GM18867 (cell line): ENCODE measurements around the gene CRIM1.

ENCODE experiments used
- ATAC-seq: cut with Tn5 transposase; IDR thresholded peaks from one replicate; pipeline ENCODE4 v1.9.1; 2021; ENCODE audit warnings: mild to moderate bottlenecking, moderate library complexity; ENCODE audit not compliant: unreplicated experiment

CRIM1 gene

DNA sequence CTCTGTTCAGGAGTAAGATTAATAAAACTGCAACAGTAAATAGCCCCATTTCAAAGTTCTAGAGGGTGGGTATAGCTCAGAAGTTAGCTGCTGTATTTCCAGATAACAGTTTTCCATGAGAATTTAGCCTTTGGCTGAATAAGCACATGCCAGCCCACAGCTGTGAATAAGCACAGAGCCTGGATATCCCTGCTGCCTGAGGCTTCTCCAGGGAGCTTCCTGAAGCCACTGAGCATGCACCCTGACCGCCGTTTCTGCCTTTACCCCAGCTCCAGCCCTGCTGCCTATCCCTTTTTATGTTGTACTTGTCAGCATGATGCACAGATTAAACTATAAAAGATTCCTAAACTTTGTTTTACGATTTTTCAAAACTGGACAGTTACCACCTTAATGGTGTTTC is 157.1 kb downstream of the CRIM1 start:
- no peak for ATAC-seq

DNA sequence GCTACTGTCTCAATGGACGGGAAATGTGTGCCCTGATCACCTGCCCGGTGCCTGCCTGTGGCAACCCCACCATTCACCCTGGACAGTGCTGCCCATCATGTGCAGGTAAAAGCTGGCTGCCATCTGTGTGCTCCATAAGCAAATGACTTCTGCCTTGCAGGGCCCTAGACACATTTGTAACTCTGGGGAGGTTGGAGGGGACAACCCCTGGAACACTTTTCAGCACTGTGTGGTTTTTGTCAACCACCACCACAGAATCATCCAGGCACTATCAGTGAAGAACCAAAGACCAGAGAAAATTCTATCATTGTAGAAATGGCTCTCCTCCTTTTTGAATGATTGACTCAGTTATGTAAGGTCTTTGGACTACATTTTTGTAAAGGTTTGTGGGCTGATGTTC is 158.1 kb downstream of the CRIM1 start:
- ATAC-seq: no peak

DNA sequence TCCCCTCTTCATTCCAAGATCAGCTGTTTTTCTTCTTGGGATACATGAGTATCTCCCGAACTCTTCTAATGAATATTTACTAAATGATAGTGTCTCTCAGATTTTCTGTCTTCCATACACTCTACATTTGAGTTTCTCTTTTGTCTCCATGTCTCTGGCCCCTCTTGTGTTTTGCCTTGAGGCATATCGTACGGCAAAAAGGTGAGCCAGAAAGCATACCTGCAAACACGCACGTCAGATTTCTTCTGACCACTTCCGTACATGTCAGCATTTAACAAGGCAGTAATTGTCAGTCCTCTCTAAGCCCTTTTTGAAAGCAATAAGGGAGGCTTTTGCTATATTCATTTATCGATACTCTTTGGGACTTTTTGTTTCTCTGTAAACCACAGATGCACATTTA is 160.0 kb downstream of the CRIM1 start:
- no peak for ATAC-seq

DNA sequence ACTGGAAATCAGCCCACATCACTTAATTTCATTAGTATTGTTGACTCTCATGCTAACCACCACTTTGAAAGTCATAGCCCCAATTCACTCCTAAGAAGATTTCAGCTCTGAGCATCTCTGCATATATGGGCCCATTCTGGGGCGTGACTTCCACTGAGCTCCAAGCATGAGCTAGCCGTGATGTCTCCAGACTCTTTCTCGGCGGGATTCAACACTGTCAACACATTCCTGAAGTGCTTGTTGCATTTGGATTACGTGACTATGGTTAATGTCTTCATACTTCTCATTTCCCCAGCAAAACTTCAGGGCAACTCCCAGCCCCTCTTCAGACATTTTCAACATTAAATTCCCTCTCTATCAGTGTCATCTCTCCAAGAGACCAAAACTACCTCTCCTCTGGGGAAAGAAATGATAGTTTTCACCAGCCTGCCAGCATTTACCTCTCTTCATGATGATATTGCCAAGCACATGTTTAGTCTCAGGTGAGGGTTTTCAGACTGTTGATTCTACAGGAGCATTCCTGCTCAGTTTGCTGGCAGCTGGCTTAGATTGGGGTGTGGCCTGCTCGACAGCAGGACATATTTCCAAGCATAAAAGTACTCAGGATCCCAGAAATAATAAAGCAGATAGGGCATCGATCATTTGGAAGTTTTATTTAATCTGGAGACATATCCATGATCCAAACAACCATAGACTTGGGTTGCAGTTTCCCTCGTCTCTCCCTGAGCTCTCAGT is 160.7 kb downstream of the CRIM1 start:
- ATAC-seq: no peak

DNA sequence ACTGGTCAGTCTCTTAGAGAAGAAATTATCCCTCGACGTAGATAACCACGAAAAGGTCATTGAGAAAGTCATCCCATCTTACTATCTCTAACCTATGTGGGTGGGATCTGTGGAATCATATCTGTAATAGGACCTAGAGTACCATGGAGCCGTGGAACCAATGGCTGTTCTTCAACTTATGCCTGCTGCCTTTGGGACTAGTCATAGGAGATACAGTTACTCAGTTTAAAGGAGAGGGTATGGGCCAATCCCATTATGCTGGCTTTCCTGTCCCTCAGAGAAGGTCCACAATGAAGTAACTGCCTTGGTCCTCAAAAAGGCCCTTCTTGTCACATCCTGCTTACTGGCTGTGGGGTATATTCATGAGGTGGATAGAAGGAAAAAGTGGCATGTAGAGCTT is 164.9 kb downstream of the CRIM1 start:
- no peak for ATAC-seq

DNA sequence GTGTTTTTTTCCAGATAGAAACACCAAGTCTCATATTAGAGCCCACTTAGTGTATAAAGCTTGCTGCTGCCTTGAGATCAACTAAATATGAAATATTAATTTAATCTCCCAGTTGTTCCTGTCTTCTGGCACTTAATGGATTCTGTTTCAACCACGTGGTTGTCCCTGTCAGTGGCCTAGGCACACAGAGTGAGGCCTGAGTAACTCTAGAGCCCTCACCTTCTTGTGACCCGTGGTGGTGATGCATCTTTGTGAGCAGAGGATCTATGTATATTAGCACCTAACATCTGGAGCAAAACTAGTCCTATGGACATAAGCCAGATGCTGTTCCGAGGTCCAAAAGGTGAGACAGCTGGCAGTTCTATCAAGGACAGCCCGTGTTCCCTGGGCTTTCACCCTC is 167.6 kb downstream of the CRIM1 start:
- no peak for ATAC-seq

DNA sequence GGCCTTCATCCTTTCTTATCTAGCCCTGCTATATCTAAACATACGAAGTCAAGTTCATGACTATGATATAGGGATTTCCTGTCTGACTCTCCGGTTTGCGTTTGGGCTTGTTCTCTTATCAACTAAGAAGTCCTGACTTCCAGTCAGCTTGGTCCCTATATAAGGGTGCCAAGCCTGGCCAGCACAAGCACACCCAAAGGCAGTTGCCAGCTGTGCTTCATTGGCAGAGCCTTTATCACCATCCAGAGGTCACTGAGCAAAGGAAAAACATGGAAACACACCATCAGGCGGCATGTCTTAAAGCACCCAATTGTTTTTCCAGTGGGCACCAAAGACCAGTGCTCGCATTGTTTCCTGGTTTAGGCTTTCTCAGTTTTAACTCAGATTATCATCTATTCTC is 169.7 kb downstream of the CRIM1 start:
- no peak for ATAC-seq

DNA sequence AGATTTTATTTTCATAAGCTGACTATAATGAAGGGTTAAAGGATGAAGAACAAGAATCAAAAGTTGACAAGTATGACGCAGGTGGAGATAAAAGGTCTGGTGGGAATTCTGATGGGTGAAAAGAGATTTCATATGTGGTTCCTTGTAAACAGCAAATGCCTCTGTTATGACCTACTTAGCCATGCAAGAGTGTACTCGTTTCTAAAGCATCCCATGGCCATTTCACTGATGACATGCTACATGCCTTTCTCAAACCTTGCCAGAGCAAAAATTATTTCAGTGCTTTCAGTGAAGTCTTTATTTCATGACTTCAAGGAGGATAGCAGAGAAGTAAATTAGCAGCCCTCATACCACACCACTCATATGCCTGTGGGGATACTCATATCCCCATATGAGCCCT is 170.6 kb downstream of the CRIM1 start:
- no peak for ATAC-seq

DNA sequence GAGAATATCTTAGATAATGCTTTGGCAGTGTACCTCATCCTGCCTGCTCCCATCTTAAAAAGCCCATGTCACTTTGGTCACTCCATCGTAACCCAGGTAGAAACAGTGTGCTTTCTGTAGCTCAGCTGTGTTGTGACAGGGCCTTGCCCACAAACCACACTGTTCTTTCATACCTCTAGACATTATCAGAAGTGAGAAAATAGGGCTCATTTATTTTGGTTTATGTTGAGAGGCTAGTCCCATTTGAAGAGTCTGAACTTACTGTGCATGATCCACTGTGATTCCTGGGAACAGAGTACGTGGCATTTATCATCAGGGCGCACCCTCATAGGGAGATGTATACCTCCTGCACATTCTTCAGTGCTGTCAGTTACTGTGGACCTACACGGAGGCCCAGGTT is 172.7 kb downstream of the CRIM1 start:
- peak; percentile 92 for ATAC-seq

DNA sequence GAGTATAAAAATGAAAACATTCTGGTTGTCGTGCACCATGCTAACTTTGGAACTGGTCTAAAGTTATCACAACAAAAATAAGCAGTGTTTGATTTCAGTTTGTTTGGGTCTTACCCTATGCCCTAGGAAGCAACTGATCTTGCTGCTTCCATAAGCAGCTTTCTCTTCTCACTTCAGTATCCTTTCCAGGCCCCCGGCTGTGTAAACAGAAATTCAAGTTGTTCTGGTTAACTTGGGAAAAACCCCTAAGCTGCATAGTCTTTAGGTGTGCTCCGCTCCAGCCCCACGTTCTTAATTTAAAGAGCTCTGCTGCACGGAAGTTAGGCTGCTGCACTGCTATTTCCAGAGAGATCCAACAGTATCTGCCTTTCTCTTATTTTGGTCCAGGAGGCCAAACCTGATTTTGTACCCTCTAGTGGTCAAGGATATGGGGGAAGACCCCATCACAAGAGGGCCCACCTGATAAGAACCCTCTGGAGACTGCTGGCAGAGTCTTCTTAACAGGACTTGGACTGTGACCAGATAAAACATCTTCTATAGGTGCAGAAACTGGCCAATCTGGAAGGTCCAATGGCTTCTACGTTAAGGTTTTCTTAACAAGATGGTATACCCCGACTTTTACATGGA is 173.3 kb downstream of the CRIM1 start:
- ATAC-seq: no peak

DNA sequence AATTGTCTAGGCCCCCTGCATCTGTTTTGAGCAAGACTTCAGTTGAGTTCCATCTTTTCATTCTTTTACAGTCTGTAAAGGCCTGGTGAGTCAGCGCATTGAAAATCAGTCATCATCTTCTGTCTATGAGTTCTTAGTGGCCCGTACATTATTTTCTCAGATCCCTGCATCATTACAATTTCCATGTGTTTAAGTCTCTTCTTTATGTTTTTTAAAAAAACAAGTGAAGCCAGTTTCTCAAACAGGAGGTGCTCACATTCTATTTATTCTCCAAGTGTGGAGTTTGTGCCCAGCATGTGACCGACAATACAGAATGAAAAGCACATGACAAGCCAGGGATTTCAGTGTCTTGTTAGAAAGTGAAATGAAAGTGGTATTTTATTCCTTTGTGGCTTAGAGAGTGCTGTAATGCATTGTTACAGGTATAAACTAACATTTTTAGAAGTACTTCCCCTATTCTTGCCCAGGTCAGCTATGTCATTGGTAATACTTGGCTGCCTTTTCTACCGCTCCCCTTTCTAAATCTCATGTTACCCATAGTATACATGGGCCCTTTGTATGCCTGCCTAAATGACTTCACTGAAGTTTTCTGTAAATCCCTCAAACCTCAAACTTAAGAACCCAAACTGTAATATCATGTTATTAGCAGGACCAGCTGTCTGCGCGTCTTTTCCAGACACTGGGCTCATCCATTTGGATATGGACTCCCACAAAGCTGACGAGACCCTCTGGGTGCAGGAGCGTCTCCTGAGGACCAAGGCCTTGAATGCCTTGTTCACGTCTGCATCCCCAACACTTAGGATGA is 174.8 kb downstream of the CRIM1 start:
- ATAC-seq: peak; percentile 52

DNA sequence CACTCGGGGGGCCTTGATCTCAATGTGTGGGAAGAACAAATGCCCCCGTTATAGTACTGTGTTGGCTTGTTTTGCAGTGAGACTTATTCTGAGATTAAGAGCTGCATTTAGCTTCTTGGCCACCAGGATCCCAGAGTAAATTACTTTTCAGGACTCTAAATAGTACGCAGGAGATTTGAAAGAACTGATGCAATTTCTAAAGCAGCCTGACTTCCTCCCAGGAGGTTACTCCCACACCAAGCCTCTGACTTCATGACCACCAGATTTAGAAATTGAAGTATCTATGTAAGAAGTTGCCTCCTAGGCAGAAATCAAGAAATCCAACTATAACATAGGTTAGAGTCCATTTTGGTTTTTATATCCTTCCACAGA is 175.4 kb downstream of the CRIM1 start:
- no peak for ATAC-seq

DNA sequence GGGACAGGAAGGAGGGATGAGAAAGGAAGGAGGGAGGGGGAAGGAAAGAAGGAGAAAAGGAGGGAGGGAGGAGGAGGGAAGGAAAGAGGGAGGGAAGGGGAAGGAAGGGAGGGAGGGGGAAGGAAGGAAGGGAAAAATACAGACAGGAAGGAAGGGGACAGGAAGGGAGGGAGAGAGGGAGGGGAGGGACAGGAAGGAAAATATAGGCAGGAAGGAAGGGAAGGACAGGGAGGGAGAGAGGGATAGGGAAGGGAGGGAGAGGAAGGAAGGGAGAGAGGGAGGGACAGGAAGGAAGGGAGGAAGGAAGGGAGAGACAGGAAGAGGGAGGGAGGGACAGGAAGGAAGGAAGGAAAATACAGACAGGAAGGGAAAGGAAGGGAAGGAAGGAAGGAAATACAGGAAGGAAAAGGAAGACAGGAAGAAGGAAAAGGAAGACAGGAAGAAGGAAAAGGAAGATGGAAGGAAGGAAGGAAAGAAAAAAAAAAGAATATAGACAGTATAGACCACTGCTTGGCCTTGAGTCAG is 178.8 kb downstream of the CRIM1 start:
- no peak for ATAC-seq

DNA sequence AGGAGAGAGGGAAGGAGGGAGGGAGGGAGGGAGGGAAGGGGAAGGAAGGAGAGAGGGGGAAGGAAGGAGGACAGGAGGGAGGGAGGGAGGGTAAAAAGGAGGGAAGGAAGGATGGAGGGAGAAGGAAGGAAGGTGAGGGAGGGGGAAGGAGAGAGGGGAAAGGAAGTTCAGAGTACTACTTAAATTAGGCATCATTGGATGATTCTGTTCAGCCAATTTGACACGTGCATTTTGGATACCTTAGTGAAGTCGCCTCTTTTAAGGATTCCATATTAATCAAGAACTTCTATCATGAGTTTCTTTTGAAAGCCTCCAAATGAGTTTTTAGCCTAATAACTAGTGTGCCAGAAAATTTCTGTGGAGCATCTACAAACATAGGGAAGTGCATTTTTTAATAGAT is 179.5 kb downstream of the CRIM1 start:
- no peak for ATAC-seq

DNA sequence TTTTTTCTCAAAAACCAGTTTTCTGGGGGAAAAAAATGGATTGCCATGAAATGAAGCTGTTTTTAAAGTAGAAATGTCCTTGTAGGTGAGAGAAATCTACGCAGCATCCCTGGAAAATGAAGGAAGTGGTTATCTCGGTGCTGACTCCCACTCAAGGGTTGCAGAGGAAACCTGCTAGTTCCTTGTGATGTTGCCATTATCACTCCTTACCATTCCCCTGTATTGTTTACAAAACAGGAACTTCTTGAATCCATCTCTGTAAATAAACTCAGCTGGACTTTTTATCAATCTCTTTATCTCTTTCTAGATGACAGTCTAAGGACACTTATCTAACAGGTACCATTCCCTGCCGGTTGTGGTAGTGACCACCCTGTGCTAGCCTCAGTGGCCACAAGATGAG is 181.2 kb downstream of the CRIM1 start:
- no peak for ATAC-seq

DNA sequence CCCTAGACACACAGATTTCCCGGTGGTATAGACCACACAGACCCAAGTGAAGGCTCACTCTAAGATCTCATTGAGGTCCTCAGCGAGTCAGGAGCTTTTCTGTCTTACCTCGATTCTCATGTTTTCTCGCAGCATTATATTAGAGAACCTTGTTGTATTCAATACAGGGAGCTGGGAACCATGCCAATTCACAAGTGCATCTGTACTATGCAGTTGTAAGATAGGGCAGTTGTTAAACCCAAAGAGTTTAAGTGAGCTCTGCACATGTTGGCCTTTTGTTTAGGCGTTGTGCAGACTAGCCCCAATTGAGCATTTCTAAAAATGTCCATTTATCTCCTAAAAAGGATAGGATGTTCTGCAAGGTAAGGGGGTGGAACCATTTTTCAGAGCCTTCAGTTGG is 182.8 kb downstream of the CRIM1 start:
- ATAC-seq: no peak

DNA sequence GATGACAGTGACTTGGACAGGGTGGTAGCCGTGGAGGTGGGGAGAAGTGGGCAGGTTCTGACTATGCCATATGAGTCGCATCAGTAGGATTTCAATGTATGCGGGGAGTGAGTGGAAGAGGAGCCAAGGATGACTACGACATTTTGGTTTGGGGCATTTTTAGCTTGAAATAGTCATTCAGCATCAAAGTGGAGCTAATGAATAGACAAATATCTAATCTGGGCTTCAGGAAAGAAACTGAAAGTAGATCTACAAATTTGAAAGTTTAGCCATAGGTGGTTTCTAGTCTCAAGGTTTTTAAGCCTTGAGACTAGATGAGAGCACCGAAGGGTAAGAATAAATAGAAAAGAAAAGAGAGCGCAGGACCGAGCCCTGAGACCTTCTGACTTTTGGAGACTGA is 184.1 kb downstream of the CRIM1 start:
- ATAC-seq: peak; percentile 68

DNA sequence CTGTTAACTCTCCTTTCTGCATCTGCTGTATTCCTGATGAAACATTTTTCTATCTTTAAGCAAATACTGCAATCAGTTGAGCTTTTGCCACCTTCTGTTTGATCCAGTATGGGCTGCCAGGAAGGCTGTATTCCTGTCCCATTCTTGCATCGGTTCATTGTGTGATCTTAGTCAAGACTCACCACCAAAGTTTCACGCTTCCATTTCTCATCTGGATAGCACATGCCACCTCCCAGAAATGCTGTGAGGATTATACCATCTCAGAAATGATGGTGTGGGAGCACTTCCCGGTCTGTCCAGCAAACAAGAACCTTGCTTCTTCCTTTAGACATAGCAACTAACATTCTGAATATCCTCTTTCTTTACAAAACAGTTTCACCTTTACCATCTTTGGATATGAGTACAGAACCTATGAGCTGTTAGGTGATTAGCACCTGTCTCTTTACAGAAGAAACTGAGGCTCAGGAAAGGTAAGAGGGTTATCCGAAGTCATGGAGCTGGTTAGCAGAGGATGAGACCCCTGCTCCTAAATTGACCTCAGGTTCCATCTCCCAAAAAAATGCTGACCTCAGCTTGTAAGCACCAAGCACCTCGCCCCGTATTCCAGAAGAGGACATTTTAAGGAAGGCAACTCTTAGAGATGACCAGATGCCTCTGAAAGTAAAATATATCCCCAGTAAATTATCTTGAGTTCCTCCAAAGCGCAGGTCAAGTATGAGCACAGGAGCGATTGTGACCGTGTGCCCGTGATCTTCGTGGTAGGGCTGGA is 185.6 kb downstream of the CRIM1 start:
- no peak for ATAC-seq

DNA sequence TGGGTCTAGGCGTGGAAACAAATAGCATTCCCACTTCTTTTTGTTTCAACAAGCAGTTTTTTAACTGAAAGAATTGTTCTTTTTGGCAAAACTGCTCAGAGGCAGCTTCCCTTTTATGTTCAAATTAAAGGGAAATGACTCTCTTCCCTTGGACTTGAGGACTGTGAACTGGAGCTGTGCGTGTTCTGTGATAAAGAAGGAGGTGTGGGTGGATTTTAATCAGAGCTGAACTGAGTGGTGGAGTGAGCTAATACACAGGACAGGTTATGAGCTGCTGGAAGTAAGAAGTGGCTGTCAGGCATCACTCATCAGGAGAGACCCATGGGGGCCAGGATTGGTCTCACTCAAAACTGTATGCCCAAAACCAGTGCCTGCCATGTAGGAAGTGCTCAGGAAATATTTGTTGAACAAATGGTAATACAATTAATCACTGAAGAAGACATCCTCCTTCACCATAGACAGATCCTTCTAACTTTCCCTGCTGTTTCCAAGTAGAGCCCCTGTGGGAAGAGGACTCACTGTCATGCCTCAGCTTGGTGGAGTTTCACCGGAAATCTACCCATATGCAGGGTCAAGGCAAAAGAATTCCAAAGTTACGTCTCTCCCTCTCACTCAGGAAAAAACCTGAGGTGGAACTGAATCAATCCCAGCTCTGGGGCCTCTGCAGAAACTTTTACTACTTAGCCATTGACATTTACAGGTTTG is 186.5 kb downstream of the CRIM1 start:
- no peak for ATAC-seq

DNA sequence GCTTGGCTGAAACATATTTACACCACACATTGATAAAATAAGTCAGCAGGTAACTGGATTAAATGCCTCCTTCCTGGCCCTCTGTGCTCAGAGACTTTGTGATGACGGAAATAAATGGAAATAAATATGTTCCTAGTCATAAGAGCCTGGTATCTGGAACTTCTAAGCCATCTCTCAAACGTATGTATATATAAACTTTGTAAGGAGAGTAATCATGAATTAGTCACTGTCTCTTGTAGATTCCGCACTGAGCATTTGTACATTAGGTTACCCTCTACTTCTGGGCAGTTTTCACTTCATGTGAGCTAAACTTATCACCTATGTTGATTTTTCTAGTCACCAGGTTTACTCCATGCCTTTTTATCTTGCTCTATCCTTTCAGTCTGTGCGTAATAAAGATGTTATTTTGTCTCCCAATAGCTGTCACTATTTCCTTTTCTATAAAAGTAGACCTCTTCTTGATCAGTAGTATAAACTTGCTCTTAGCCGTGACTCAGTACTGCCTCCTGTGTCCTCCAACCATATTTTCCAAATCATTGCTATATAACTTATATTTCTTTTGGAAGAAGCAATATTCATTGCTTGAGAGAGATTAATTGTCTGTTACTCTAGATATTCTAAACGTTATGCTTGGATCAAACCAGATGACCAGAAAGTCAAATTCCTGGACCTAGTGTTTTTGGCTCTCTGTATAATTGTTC is 189.2 kb downstream of the CRIM1 start:
- ATAC-seq: no peak
